LNCAP (cell line): ENCODE data around the gene TPI1.

Source experiments
- TF ChIP-seq, protein P1 (sequence below): fragments of 450-650 bp; IDR thresholded peaks from 2 replicates; pipeline ENCODE4 v1.5.1; 2017; ENCODE audit warnings: mild to moderate bottlenecking

TPI1 gene

GRCh38 chr12:6846316-6846869, 20.9 kb upstream of the TPI1 start:
- TF ChIP-seq, protein P1, sequence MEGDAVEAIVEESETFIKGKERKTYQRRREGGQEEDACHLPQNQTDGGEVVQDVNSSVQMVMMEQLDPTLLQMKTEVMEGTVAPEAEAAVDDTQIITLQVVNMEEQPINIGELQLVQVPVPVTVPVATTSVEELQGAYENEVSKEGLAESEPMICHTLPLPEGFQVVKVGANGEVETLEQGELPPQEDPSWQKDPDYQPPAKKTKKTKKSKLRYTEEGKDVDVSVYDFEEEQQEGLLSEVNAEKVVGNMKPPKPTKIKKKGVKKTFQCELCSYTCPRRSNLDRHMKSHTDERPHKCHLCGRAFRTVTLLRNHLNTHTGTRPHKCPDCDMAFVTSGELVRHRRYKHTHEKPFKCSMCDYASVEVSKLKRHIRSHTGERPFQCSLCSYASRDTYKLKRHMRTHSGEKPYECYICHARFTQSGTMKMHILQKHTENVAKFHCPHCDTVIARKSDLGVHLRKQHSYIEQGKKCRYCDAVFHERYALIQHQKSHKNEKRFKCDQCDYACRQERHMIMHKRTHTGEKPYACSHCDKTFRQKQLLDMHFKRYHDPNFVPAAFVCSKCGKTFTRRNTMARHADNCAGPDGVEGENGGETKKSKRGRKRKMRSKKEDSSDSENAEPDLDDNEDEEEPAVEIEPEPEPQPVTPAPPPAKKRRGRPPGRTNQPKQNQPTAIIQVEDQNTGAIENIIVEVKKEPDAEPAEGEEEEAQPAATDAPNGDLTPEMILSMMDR = no peak

- TF ChIP-seq, protein P1 = no peak
These were observed 19.7 kb upstream of the TPI1 start for GRCh38 chr12:6847676-6848075.

GRCh38 chr12:6849427-6849826, 17.9 kb upstream of the TPI1 start:
- TF ChIP-seq, protein P1 = no peak

DNA sequence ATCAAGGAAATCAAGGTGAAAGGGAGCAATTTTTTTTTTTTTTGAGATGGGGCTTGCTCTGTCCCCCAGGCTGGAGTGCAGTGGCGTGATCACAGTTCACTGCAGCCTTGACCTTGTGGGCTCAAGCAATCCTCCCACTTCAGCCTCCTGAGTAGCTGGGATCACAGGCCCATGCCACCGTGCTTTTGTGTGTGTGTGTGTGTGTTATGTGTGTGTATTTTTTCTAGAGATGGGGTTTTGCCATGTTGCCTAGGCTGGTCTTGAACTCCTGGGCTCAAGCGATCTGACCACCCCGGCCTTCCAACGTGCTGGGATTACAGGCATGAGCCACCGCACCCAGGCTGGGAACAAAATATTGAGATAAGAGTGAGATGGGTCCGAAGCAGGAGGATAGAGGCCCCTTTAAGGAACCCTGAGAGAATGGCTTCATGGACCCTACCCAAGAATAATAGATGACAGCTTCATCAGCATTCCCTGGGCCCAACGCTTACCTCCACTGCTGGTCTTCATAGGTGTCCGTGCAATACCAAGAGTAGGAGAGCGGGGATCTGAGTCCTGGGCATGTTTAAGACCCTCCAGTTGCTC, 17.3 kb upstream of the TPI1 start:
- TF ChIP-seq, protein P1 = no peak

DNA sequence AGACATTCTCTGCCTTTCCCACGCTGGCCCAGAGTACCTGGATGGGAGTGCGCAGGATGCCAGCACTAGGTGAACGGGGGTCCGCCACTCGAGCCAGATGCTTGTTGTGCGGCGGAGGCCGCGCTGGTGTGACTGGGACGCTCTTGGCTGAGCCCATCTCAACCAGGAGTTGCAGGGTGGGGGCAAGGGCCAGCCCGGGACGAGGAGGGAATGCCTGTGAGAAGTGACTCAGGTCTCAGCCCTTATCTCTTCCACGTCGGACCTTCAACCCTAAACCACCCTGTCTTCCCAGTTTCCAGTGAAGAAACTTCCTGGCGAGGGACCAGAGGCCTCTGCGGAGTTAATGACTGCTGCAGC, 16.6 kb upstream of the TPI1 start:
- TF ChIP-seq, protein P1 = no peak

DNA sequence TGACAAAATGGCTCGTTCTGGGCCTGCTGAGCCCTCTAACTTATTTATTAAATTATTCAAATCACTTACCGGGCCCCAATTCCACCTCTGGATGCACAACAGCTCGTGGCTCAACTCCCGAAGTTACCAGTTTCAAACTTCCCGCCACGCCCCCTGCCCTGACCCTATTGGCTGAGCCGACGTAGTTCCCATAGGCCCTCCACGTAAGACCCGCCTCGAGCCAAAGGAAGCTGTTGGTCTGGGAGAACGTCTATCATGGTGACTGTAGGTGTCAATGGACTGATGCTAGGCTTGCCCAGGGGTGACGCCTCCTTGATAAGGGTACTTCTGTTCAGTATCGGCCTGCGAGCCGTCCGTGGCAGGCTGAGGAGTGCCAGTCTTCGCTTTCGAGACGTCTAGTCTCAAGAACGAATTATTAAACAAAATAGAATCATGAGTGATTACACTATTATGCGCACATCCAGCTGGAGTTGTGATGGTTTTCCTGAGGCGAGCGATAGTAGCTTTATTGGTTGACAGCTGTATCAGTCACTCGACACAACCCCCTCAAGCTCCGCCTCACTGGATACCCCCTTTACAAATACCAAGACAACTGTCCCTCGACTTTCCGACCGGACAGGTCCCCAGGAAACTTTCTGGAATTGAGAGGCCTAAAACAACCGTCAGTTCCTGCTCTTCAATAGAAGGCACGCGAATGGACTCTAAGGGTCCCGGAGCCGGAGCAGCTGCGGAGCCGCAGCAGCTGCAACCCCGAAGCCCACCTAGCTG, 16.0 kb upstream of the TPI1 start, which contains the start of gene CDCA3:
Gene CDCA3 (minus strand): TSS at position 134 of the 768 bp plus-strand sequence. CDS start 334 bp downstream, outside the sequence.
- TF ChIP-seq, protein P1 = no peak

DNA sequence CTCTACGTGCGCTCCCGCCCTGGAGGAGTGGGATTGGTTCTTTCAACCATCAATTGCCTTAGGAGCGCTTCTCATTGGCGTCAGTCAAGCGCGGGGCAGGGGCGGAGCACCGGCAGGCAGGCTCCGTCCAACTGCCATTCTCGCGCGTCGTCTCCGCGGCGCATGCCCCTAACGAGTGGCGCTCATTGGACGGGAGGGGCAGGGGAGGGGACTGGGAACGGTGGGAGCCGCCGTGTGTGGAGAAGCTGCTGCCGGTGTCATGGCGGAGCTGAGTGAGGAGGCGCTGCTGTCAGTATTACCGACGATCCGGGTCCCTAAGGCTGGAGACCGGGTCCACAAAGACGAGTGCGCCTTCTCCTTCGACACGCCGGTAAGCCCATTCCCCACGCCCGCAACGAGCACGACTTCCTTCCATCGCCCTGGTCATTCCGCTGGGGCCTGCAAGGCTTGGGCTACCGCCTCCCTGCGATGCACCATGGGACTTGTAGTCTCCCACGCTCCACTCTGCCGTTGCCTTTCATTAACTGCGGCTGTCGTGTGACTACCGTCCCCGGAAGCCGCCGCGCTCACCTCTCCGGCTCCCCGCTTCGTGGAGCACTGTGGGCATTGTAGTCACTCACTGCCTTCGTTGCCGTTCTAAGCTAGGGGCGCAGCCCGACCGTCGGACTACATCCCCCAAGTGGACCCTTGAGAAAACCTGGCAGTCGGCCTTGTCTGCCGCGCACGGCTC, 15.2 kb upstream of the TPI1 start, which contains the start of gene USP5:
Gene USP5 (plus strand): TSS at position 230 of the 730 bp plus-strand sequence. CDS start 30 bp downstream, at position 260.
- TF ChIP-seq, protein P1 = no peak
